Thyroid gland (tissue), 4 donors: Measurements from ENCODE around the gene COL9A3. TPM values are rescaled to one million over a fixed set of nuclear protein-coding genes. Genes with fewer than 3 reads are reported as not detected.

Experiments
- DNase-seq, 2 donors: peaks; one replicate each; pipeline ENCODE4 v3.0.0-alpha.2; 2019
- H3K27ac ChIP-seq, 3 donors: fragments of 200-600 bp; sonication (generic); 1 replicate in 2 of 3; 2 replicates in 1 of 3; pipeline ENCODE4 v1.5.1; 2016 to 2019; ENCODE audit warnings: mild to moderate bottlenecking in 1 of 3, moderate library complexity in 1 of 3
- H3K27me3 ChIP-seq: fragments of 200-600 bp; sonication (generic); one replicate; pipeline ENCODE4 v1.5.1; 2019
- H3K36me3 ChIP-seq, 2 donors: fragments of 200-600 bp; sonication (generic); one replicate each; pipeline ENCODE4 v1.5.1; 2016 to 2019
- H3K4me1 ChIP-seq, 2 donors: fragments of 200-600 bp; sonication (generic); one replicate each; pipeline ENCODE4 v1.5.1; 2017 to 2019
- H3K4me3 ChIP-seq, 3 donors: fragments of 200-600 bp; sonication (generic); replicated peaks in 1 of 3; 1 replicate in 2 of 3; 2 replicates in 1 of 3; pipeline ENCODE4 v1.5.1; 2016; ENCODE audit warnings: mild to moderate bottlenecking in 1 of 3
- H3K9me3 ChIP-seq: fragments of 200-600 bp; sonication (generic); one replicate; pipeline ENCODE4 v1.5.1; 2017
- POLR2A ChIP-seq, 2 donors: fragments of 450-650 bp; IDR thresholded peaks; one replicate each; pipeline ENCODE4 v1.6.1; 2017; ENCODE audit warnings: antibody characterized with exemption in 2 of 2, mild to moderate bottlenecking in 2 of 2, moderate library complexity in 1 of 2
- WGBS, 2 donors: methylation state at CpG; one replicate each; pipeline ENCODE4 v1.1.5; 2017; 5-methylcytosine and 5-hydroxymethylcytosine counted together
- intact Hi-C: fragments of 100-400 bp; cut with DNase I; formaldehyde crosslinking; loops from one replicate; pipeline ENCODE4 v1.15.1; 2023
- total RNA-seq, 4 donors: library from RNA; depleted of rRNA; stranded (reverse); fragments of >200 nt; gene quantifications; one replicate each; pipeline ENCODE4 v1.2.3, GENCODE V29; 2016
- TF ChIP-seq, protein P1 (sequence below), 6 experiments: fragments of 200-600 bp in 3 of 6; fragments of 450-650 bp in 3 of 6; sonication (generic) in 3 of 6; IDR thresholded peaks; one replicate each; pipeline ENCODE4 v1.5.1; 2016 to 2019; ENCODE audit warnings: antibody characterized with exemption in 6 of 6, mild to moderate bottlenecking in 2 of 6, inconsistent platforms in 1 of 6, moderate library complexity in 1 of 6

COL9A3 gene
- total RNA-seq, 4 donors from 2014 or later, result 5.3 to 113 (median 62.8) TPM

DNA sequence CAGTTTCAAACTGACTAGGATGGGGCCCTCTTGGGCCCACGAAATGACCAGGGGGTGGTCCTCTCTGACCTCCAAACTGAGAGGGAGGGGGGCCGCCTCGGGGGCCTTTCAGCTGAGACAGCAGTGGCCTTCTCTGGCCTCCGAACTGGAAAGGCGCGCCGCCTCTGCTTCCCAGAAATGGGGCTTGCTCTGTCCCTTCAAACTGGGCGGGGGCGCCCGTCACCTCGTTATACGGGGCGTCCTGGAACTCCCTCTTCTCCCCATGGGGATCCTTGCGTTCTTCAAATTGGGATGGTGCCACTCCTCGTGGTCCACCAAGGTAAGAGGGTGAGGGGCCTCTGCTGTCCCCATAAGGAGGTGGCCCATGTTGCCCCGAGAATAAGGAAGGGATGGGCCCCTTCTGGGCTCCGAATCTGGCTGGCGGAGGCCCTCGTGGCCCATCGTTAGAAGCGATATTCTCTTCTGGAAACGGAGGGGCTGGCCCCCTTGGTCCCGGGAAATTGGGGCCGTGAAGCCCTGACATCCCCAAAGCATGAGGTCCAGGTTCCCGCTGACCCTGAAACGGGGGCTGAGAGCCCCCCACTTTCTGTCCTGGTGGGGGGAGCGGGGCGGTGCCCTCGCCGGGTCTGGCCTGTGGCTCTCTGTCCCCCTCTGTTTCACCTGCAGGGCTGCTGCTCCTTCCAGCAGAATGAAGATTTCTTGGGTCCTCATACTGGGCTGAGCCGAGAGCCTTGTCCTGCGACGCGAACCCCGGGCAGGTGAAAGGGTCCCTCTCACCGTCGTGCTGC is 63.5 kb downstream of the COL9A3 start:
- intact Hi-C loops, result no loop called here
- Histone ChIP-seq H3K4me3 (no peak overlapping the region), H3K36me3 (peaks cover 14 to 15% of the 10 kb centered on the region in 2 donors), H3K9me3 (no peaks in the 10 kb centered on the region), H3K4me1 (peaks cover 10 to 20% of the 10 kb centered on the region in 2 donors), H3K27me3 (no peaks in the 10 kb centered on the region), H3K27ac (no peak overlapping the region)
- TF ChIP-seq, protein P1, sequence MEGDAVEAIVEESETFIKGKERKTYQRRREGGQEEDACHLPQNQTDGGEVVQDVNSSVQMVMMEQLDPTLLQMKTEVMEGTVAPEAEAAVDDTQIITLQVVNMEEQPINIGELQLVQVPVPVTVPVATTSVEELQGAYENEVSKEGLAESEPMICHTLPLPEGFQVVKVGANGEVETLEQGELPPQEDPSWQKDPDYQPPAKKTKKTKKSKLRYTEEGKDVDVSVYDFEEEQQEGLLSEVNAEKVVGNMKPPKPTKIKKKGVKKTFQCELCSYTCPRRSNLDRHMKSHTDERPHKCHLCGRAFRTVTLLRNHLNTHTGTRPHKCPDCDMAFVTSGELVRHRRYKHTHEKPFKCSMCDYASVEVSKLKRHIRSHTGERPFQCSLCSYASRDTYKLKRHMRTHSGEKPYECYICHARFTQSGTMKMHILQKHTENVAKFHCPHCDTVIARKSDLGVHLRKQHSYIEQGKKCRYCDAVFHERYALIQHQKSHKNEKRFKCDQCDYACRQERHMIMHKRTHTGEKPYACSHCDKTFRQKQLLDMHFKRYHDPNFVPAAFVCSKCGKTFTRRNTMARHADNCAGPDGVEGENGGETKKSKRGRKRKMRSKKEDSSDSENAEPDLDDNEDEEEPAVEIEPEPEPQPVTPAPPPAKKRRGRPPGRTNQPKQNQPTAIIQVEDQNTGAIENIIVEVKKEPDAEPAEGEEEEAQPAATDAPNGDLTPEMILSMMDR (IDR thresholded peaks at IDR 0.05), result no peak
- no peak for TF ChIP-seq POLR2A (IDR thresholded peaks at IDR 0.05)
- WGBS, 2 donors, result 94 to 95% methylated on average over 32 to 33 of the region's 37 CpGs
- no peak for DNase-seq

- no peak overlapping the region for H3K27ac ChIP-seq
- DNase-seq, result no peak
- H3K4me3 ChIP-seq, result no peak overlapping the region
- H3K36me3 ChIP-seq, result peaks cover 14 to 15% of the 10 kb centered on the region in 2 donors
- intact Hi-C loops, result no loop called here
- TF ChIP-seq, protein P1 (IDR thresholded peaks at IDR 0.05), result no peak
- no peak for TF ChIP-seq POLR2A (IDR thresholded peaks at IDR 0.05)
- no peaks in the 10 kb centered on the region for H3K27me3 ChIP-seq
- no peaks in the 10 kb centered on the region for H3K9me3 ChIP-seq
- 95% methylated on average over 24 to 25 of the region's 45 CpGs for WGBS, 2 donors
- H3K4me1 ChIP-seq, result peaks cover 10 to 14% of the 10 kb centered on the region in 2 donors
Observed at GRCh38 chr20:62880935-62881661, 64.2 kb downstream of the COL9A3 start.

DNA sequence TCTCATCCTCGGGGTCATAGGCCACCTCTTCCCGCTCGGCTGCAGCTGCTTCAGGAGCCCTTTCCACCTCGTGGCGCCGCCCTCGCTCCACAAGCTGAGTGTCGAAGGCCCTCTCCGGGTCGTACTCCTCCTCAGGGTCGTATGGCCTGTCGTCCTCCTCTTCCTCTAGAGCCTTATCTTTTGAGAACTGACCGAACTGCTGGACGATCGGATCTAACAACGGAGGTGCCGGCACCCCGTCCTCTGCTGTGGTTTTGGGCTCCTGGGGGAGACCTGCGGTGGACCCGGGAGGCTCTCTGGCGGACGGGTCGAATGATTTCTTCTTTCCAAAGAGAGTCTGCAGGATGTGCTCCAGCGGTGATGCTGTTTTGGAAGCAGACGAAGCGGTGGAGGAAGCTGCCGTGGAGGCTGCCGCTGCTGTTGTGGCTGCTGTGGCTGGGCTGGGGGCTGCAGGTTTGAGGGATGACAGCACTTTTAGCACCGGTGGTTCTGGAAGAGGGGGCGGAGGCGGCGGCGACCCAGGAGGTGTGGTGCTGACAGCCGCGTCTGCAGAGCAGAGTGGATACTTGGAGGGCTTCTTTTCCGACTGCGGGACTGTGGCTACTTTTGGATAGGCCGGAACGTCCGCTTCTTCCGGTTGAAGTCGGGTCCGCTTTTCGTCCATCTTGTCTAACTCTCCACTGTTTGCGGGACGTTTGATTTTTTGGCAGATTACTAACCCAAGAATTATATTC is 65.0 kb downstream of the COL9A3 start:
- no peak overlapping the region for H3K4me3 ChIP-seq
- no peak for DNase-seq
- H3K9me3 ChIP-seq, result no peaks in the 10 kb centered on the region
- H3K27ac ChIP-seq, result no peak overlapping the region
- TF ChIP-seq POLR2A (IDR thresholded peaks at IDR 0.05), result no peak
- TF ChIP-seq, protein P1 (IDR thresholded peaks at IDR 0.05), result no peak
- H3K36me3 ChIP-seq, result peaks cover 14 to 16% of the 10 kb centered on the region in 2 donors
- intact Hi-C loops, result no loop called here
- peaks cover 6 to 7% of the 10 kb centered on the region in 2 donors for H3K4me1 ChIP-seq
- no peaks in the 10 kb centered on the region for H3K27me3 ChIP-seq
- 95% methylated on average over 46 of the region's 46 CpGs for WGBS, 2 donors

DNA sequence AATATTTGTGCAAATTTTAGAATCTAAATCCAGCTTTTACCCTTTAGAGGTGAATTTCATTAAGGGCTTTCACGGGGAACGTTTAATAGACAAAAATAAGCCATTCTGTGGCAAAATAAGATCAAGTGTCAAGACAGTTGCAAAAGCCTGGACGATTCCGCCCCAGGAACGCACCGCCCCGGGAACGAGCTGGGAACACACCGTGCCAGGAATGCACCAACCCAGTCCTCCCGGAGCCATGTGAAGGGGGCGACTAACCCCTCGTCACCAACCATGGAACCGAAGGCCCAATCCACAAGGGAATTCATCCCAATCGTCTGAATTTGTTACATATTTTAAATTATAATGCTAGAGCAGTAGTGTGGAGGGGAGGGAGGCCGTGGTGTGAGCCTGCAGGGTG is 65.6 kb downstream of the COL9A3 start:
- TF ChIP-seq POLR2A (IDR thresholded peaks at IDR 0.05), result no peak
- TF ChIP-seq, protein P1 (IDR thresholded peaks at IDR 0.05), result no peak
- DNase-seq, result no peak
- WGBS, 2 donors, result 90 to 93% methylated on average over 15 of the region's 15 CpGs
- no peaks in the 10 kb centered on the region for H3K27me3 ChIP-seq
- H3K9me3 ChIP-seq, result no peaks in the 10 kb centered on the region
- peaks cover 1 to 2% of the 10 kb centered on the region in 2 donors for H3K4me1 ChIP-seq
- H3K36me3 ChIP-seq, result peaks cover 14 to 20% of the 10 kb centered on the region in 2 donors
- H3K27ac ChIP-seq, result no peak overlapping the region
- H3K4me3 ChIP-seq, result no peak overlapping the region
- intact Hi-C loops, result no loop called here
